ENCODE results near the gene PPP1CC.
"Not testable (repeated sequence)": the region's sequence is repeated elsewhere in the genome, so short reads cannot be mapped to it uniquely, and the experiment has no call there.

PPP1CC gene

GRCh38 chr12:110731479-110731878 lies 11.2 kb downstream of the PPP1CC start:
- Histone ChIP-seq H3K4me3 (ENCODE audit: low read depth in 1 of 2, low read length in 1 of 2) (no peak overlapping the region), H3K9me3 (no peaks in the 10 kb centered on the region), H3K36me3 (peaks cover 58% of the 10 kb centered on the region), H3K4me1 (ENCODE audit: control insufficient read depth in 1 of 2, insufficient read depth in 1 of 2, low read depth in 1 of 2, low read length in 1 of 2) (no peaks in the 10 kb centered on the region), H3K27ac (no peak overlapping the region), H3K27me3 (no peaks in the 10 kb centered on the region)
- TF ChIP-seq CTCF (IDR thresholded peaks at IDR 0.05), result no peak

- no peak for TF ChIP-seq CTCF (IDR thresholded peaks at IDR 0.05)
- Histone ChIP-seq H3K27ac (no peak overlapping the region), H3K36me3 (peaks cover 70% of the 10 kb centered on the region)
Measured at GRCh38 chr12:110728628-110729027, 14.1 kb downstream of the PPP1CC start.

GRCh38 chr12:110726708-110727369 lies 15.9 kb downstream of the PPP1CC start:
- no peak overlapping the region for H3K4me3 ChIP-seq (ENCODE audit: low read depth in 1 of 2, low read length in 1 of 2)

More at GRCh38 chr12:110728628-110729027, 14.1 kb downstream of the PPP1CC start:
- Histone ChIP-seq H3K9me3 (no peaks in the 10 kb centered on the region), H3K4me3 (ENCODE audit: low read depth in 1 of 2, low read length in 1 of 2) (no peak overlapping the region), H3K27me3 (no peaks in the 10 kb centered on the region), H3K4me1 (ENCODE audit: control insufficient read depth in 1 of 2, insufficient read depth in 1 of 2, low read depth in 1 of 2, low read length in 1 of 2) (no peaks in the 10 kb centered on the region)

GRCh38 chr12:110726028-110726427 lies 16.7 kb downstream of the PPP1CC start:
- H3K9me3 ChIP-seq, result no peaks in the 10 kb centered on the region
- peaks cover 79% of the 10 kb centered on the region for H3K36me3 ChIP-seq
- no peaks in the 10 kb centered on the region for H3K27me3 ChIP-seq
- H3K27ac ChIP-seq, result no peak overlapping the region
- no peak overlapping the region for H3K4me3 ChIP-seq (ENCODE audit: low read depth in 1 of 2, low read length in 1 of 2)
- no peaks in the 10 kb centered on the region for H3K4me1 ChIP-seq (ENCODE audit: control insufficient read depth in 1 of 2, insufficient read depth in 1 of 2, low read depth in 1 of 2, low read length in 1 of 2)
- no peak for TF ChIP-seq CTCF (IDR thresholded peaks at IDR 0.05)

More at GRCh38 chr12:110726708-110727369, 15.9 kb downstream of the PPP1CC start:
- Histone ChIP-seq H3K27ac (no peak overlapping the region), H3K4me1 (ENCODE audit: control insufficient read depth in 1 of 2, insufficient read depth in 1 of 2, low read depth in 1 of 2, low read length in 1 of 2) (no peaks in the 10 kb centered on the region), H3K27me3 (no peaks in the 10 kb centered on the region), H3K36me3 (peaks cover 79% of the 10 kb centered on the region), H3K9me3 (no peaks in the 10 kb centered on the region)
- TF ChIP-seq CTCF (IDR thresholded peaks at IDR 0.05), result no peak

GRCh38 chr12:110725267-110725666 lies 17.4 kb downstream of the PPP1CC start:
- no peaks in the 10 kb centered on the region for H3K9me3 ChIP-seq
- H3K27me3 ChIP-seq, result no peaks in the 10 kb centered on the region
- no peak overlapping the region for H3K27ac ChIP-seq
- H3K36me3 ChIP-seq, result peaks cover 79% of the 10 kb centered on the region
- H3K4me1 ChIP-seq (ENCODE audit: control insufficient read depth in 1 of 2, insufficient read depth in 1 of 2, low read depth in 1 of 2, low read length in 1 of 2), result no peaks in the 10 kb centered on the region
- TF ChIP-seq CTCF (IDR thresholded peaks at IDR 0.05), result no peak
- no peak overlapping the region for H3K4me3 ChIP-seq (ENCODE audit: low read depth in 1 of 2, low read length in 1 of 2)

- not testable (repeated sequence) for H3K27me3 ChIP-seq; H3K9me3 ChIP-seq; H3K4me1 ChIP-seq (ENCODE audit: control insufficient read depth in 1 of 2, insufficient read depth in 1 of 2, low read depth in 1 of 2, low read length in 1 of 2); H3K4me3 ChIP-seq (ENCODE audit: low read depth in 1 of 2, low read length in 1 of 2); H3K27ac ChIP-seq
- H3K36me3 ChIP-seq, result peaks cover 80% of the 10 kb centered on the region
Measured at GRCh38 chr12:110722892-110723291, 19.8 kb downstream of the PPP1CC start.
